Measurements from ENCODE around the gene ERVK3-1.

GRCh38 chr19:58300620-58301019, 4.6 kb upstream of the ERVK3-1 start:
- no peak for TF ChIP-seq CTCF (IDR thresholded peaks at IDR 0.05)
- TF ChIP-seq POLR2A (IDR thresholded peaks at IDR 0.05), result no peak
